CD14-positive monocyte (primary cell): ENCODE data around the gene DPP8. TPM values are rescaled to one million over a fixed set of nuclear protein-coding genes. Genes with fewer than 3 reads are reported as not detected.

ENCODE experiments used
- DNase-seq, 3 donors: peaks; one replicate each; pipeline ENCODE4 v3.0.0-alpha.2; 2011 to 2022
- H2AFZ ChIP-seq: 2 replicates; pipeline ENCODE4 v1.6.0; 2012; ENCODE audit warnings: mild to moderate bottlenecking, low read depth, low read length, inconsistent platforms; ENCODE audit not compliant: insufficient read depth, poor library complexity, severe bottlenecking
- H3K27ac ChIP-seq, 2 donors: 1 replicate in 1 of 2; 2 replicates in 1 of 2; pipeline ENCODE4 v1.5.1; 2012 to 2013; ENCODE audit warnings: low read length in 2 of 2, control low read depth in 1 of 2, inconsistent platforms in 1 of 2, low read depth in 1 of 2, mild to moderate bottlenecking in 1 of 2
- H3K27me3 ChIP-seq, 2 donors: one replicate each; pipeline versions ENCODE4 v1.6.0 to v1.6.1; 2011 to 2013; ENCODE audit warnings: low read length in 2 of 2; ENCODE audit not compliant: control insufficient read depth in 2 of 2, insufficient read depth in 2 of 2
- H3K36me3 ChIP-seq, 2 donors: replicated peaks in 1 of 2; 1 replicate in 1 of 2; 2 replicates in 1 of 2; pipeline versions ENCODE4 v1.5.1 to v1.6.1; 2012 to 2013; ENCODE audit warnings: low read length in 2 of 2, control low read depth in 1 of 2, inconsistent platforms in 1 of 2, mild to moderate bottlenecking in 1 of 2; ENCODE audit not compliant: insufficient read depth in 2 of 2, control insufficient read depth in 1 of 2
- H3K4me1 ChIP-seq, 2 donors: 1 replicate in 1 of 2; 2 replicates in 1 of 2; pipeline versions ENCODE4 v1.5.1 to v1.6.1; 2012 to 2013; ENCODE audit warnings: low read length in 2 of 2, control low read depth in 1 of 2, inconsistent platforms in 1 of 2, mild to moderate bottlenecking in 1 of 2, moderate library complexity in 1 of 2; ENCODE audit not compliant: insufficient read depth in 2 of 2, control insufficient read depth in 1 of 2
- H3K4me2 ChIP-seq: replicated peaks from 2 replicates; pipeline ENCODE3; 2012; ENCODE audit warnings: low read length, moderate library complexity, mild to moderate bottlenecking; ENCODE audit not compliant: poor library complexity, severe bottlenecking; ENCODE audit errors: extremely low read depth
- H3K4me3 ChIP-seq, 3 experiments: fragments of 200-600 bp in 1 of 3; sonication (generic) in 1 of 3; replicated peaks in 1 of 3; 1 replicate in 2 of 3; 2 replicates in 1 of 3; pipeline ENCODE4 v1.5.1; 2011 to 2013; ENCODE audit warnings: low read length in 3 of 3, mild to moderate bottlenecking in 3 of 3, control low read depth in 2 of 3, low read depth in 2 of 3, inconsistent platforms in 1 of 3, moderate library complexity in 1 of 3
- H3K79me2 ChIP-seq: 2 replicates; pipeline ENCODE4 v1.6.0; 2012; ENCODE audit warnings: mild to moderate bottlenecking, control low read depth, inconsistent platforms, low read length, moderate library complexity; ENCODE audit not compliant: insufficient read depth
- H3K9ac ChIP-seq: 2 replicates; pipeline ENCODE4 v1.6.0; 2017; ENCODE audit warnings: low read length, mild to moderate bottlenecking; ENCODE audit not compliant: insufficient read depth, poor library complexity, severe bottlenecking
- H3K9me3 ChIP-seq, 2 donors: replicated peaks in 1 of 2; 1 replicate in 1 of 2; 2 replicates in 1 of 2; pipeline versions ENCODE4 v1.5.1 to v1.6.1; 2012 to 2013; ENCODE audit warnings: low read length in 2 of 2, control low read depth in 1 of 2; ENCODE audit not compliant: control insufficient read depth in 1 of 2, insufficient read depth in 1 of 2
- H4K20me1 ChIP-seq: 2 replicates; pipeline ENCODE4 v1.6.0; 2012; ENCODE audit warnings: mild to moderate bottlenecking, low read length, control low read depth, moderate library complexity; ENCODE audit not compliant: insufficient read depth
- H3K27ac Mint-ChIP-seq, 7 donors: one replicate each; pipeline ENCODE4 v1.8.0; 2020; ENCODE audit warnings: mild to moderate bottlenecking in 7 of 7, mixed read lengths in 7 of 7, moderate library complexity in 6 of 7, inconsistent platforms in 2 of 7
- H3K27me3 Mint-ChIP-seq, 3 donors: one replicate each; pipeline ENCODE4 v1.8.0; 2021 to 2022; ENCODE audit warnings: low read depth in 3 of 3, mild to moderate bottlenecking in 3 of 3, mixed read lengths in 3 of 3, moderate library complexity in 3 of 3, inconsistent platforms in 1 of 3
- H3K36me3 Mint-ChIP-seq, 2 donors: one replicate each; pipeline ENCODE4 v1.8.0; 2020; ENCODE audit warnings: mixed read lengths in 2 of 2, inconsistent platforms in 1 of 2, mild to moderate bottlenecking in 1 of 2
- H3K4me1 Mint-ChIP-seq: one replicate; pipeline ENCODE4 v1.8.0; 2020; ENCODE audit warnings: mild to moderate bottlenecking, mixed read lengths
- H3K4me3 Mint-ChIP-seq, 2 donors: one replicate each; pipeline ENCODE4 v1.8.0; 2020; ENCODE audit warnings: mild to moderate bottlenecking in 2 of 2, mixed read lengths in 2 of 2, moderate library complexity in 1 of 2
- H3K9me3 Mint-ChIP-seq, 7 donors: one replicate each; pipeline ENCODE4 v1.8.0; 2020 to 2022; ENCODE audit warnings: mixed read lengths in 7 of 7, mild to moderate bottlenecking in 6 of 7, moderate library complexity in 6 of 7, inconsistent platforms in 2 of 7
- CTCF ChIP-seq: fragments of 200-600 bp; IDR thresholded peaks from one replicate; pipeline ENCODE4 v1.8.0; 2022; ENCODE audit warnings: antibody characterized with exemption, mild to moderate bottlenecking
- WGBS: methylation state at CpG from one replicate; pipeline ENCODE4 v1.1.5; 2013; ENCODE audit warnings: missing lambda C conversion rate; ENCODE audit not compliant: insufficient coverage; 5-methylcytosine and 5-hydroxymethylcytosine counted together
- intact Hi-C, 2 donors: fragments of 100-400 bp; cut with micrococcal nuclease; formaldehyde crosslinking; loops; one replicate each; pipeline versions ENCODE4 v1.15.0 to v1.15.1; 2023
- polyA plus RNA-seq, 3 donors: library from polyadenylated mRNA; depleted of rRNA in 1 of 3; unstranded in 2 of 3; stranded (reverse) in 1 of 3; fragments of 300-500 nt in 2 of 3; fragments of >200 nt in 1 of 3; fragmentation: Illumina TruSeq in 2 of 3; gene quantifications; 1 replicate in 2 of 3; 2 replicates in 1 of 3; pipeline ENCODE4 v1.2.3, GENCODE V29; 2012 to 2021

The DPP8 gene
- polyA plus RNA-seq, 3 donors = 18.3 to 48.3 (median 38.7) TPM

- DNase-seq = no peak
- H3K36me3 Mint-ChIP-seq = peaks cover 72 to 99% of the 10 kb centered on the region in 2 donors
- Histone ChIP-seq H3K4me2 (no peak overlapping the region), H3K4me1 (no peaks in the 10 kb centered on the region), H3K79me2 (no peaks in the 10 kb centered on the region), H2AFZ (no peak overlapping the region), H3K36me3 (peaks cover 85 to 100% of the 10 kb centered on the region in 2 donors), H3K9ac (no peak overlapping the region), H3K27me3 (no peaks in the 10 kb centered on the region), H3K4me3 (no peak overlapping the region), H3K27ac (no peak overlapping the region), H3K9me3 (no peaks in the 10 kb centered on the region), H4K20me1 (peaks cover 20% of the 10 kb centered on the region)
- no peak for TF ChIP-seq CTCF
- intact Hi-C loops = loop anchor here in 1 of 2 donors (10.0 kb wide), 1 partner anchor 194 kb away; no protein-coding TSS in a partner anchor
- no peak overlapping the region for H3K4me3 Mint-ChIP-seq
- H3K27me3 Mint-ChIP-seq = peaks cover 0 to 5% (median 0%) of the 10 kb centered on the region in 3 donors
- WGBS = no CpG with 5 or more reads among the region's 3 CpGs
- no peaks in the 10 kb centered on the region for H3K9me3 Mint-ChIP-seq
- H3K4me1 Mint-ChIP-seq = no peaks in the 10 kb centered on the region
- H3K27ac Mint-ChIP-seq = no peak overlapping the region
Measured at GRCh38 chr15:65470866-65471265, 46.6 kb downstream of the DPP8 start.

GRCh38 chr15:65468229-65468909, 49.1 kb downstream of the DPP8 start:
- 93% methylated on average over 2 of the region's 5 CpGs for WGBS
- peak overlapping the region in 1 of 7 donors; percentile 15 for H3K27ac Mint-ChIP-seq
- H3K4me1 Mint-ChIP-seq = no peaks in the 10 kb centered on the region
- Histone ChIP-seq H3K4me1 (no peaks in the 10 kb centered on the region), H3K27ac (no peak overlapping the region), H3K4me2 (no peak overlapping the region), H3K27me3 (no peaks in the 10 kb centered on the region), H3K79me2 (no peaks in the 10 kb centered on the region), H3K9me3 (no peaks in the 10 kb centered on the region), H3K36me3 (peaks cover 80 to 99% of the 10 kb centered on the region in 2 donors), H2AFZ (no peak overlapping the region), H3K4me3 (no peak overlapping the region), H3K9ac (no peak overlapping the region), H4K20me1 (peaks cover 9% of the 10 kb centered on the region)
- intact Hi-C loops = no loop called here
- H3K4me3 Mint-ChIP-seq = no peak overlapping the region
- H3K27me3 Mint-ChIP-seq = peaks cover 0 to 3% (median 0%) of the 10 kb centered on the region in 3 donors
- no peak for TF ChIP-seq CTCF
- H3K9me3 Mint-ChIP-seq = no peaks in the 10 kb centered on the region
- H3K36me3 Mint-ChIP-seq = peaks cover 68 to 100% of the 10 kb centered on the region in 2 donors
- no peak for DNase-seq
